SK-N-SH (cell line): ENCODE measurements around the gene CLRN3. TPM values are rescaled to one million over a fixed set of nuclear protein-coding genes. Genes with fewer than 3 reads are reported as not detected.

Source experiments
- CTCF ChIA-PET: fragments of 300-600, 350-600 bp; formaldehyde crosslinking; extraction: SDS; loops from one replicate; lab custom pipeline; 2021; lab: Yijun Ruan, JAX
- POLR2A ChIA-PET: fragments of 350-600 bp; sonication (Branson Sonifier 250); formaldehyde crosslinking; extraction: SDS; loops from one replicate; lab custom pipeline; 2020; ENCODE audit warnings: antibody characterized with exemption, inconsistent platforms; lab: Yijun Ruan, JAX
- DNase-seq: peaks from one replicate; pipeline ENCODE4 v3.0.0; 2012
- H2AFZ ChIP-seq: fragments of 200-600 bp; sonication (generic); 2 replicates; pipeline ENCODE4 v1.8.1; 2016; ENCODE audit warnings: antibody characterized with exemption, mild to moderate bottlenecking, low read depth
- H3F3A ChIP-seq: fragments of 200-600 bp; sonication (generic); replicated peaks from 2 replicates; pipeline ENCODE3; 2016; ENCODE audit warnings: antibody characterized with exemption, mild to moderate bottlenecking; ENCODE audit not compliant: insufficient read depth
- H3K27ac ChIP-seq, 2 experiments: fragments of 200-500 bp in 1 of 2; fragments of 200-600 bp in 1 of 2; sonication (Bioruptor generic) in 1 of 2; sonication (generic), shearing (Covaris generic) in 1 of 2; 2 replicates each; pipeline versions ENCODE4 v1.5.1 to v1.6.1; 2014 to 2016; ENCODE audit warnings: low read depth in 2 of 2, inconsistent platforms in 1 of 2, low read length in 1 of 2, mild to moderate bottlenecking in 1 of 2, mixed read lengths in 1 of 2
- H3K27me3 ChIP-seq: fragments of 200-600 bp; sonication (generic), shearing (Covaris generic); 2 replicates; pipeline ENCODE4 v1.6.1; 2016; ENCODE audit warnings: mixed run types; ENCODE audit not compliant: insufficient read depth
- H3K36me3 ChIP-seq, 2 experiments: fragments of 200-500 bp in 1 of 2; fragments of 200-600 bp in 1 of 2; sonication (Bioruptor generic) in 1 of 2; sonication (generic) in 1 of 2; replicated peaks in 1 of 2; 2 replicates each; pipeline versions ENCODE3 to v1.5.1; 2014 to 2016; ENCODE audit warnings: low read length in 1 of 2, mild to moderate bottlenecking in 1 of 2; ENCODE audit not compliant: insufficient read depth in 2 of 2, control insufficient read depth in 1 of 2
- H3K4me1 ChIP-seq, 2 experiments: fragments of 200-500 bp in 1 of 2; fragments of 200-600 bp in 1 of 2; sonication (Bioruptor generic) in 1 of 2; sonication (generic), shearing (Covaris generic) in 1 of 2; 2 replicates each; pipeline versions ENCODE4 v1.5.1 to v1.6.1; 2014 to 2016; ENCODE audit warnings: low read depth in 1 of 2, low read length in 1 of 2, mixed run types in 1 of 2; ENCODE audit not compliant: insufficient read depth in 2 of 2, control insufficient read depth in 1 of 2
- H3K4me2 ChIP-seq: fragments of 200-600 bp; sonication (generic), shearing (Covaris generic); 2 replicates; pipeline ENCODE4 v1.6.1; 2017; ENCODE audit warnings: mixed run types
- H3K4me3 ChIP-seq, 2 experiments: fragments of 200-500 bp in 1 of 2; fragments of 200-600 bp in 1 of 2; sonication (Bioruptor generic) in 1 of 2; sonication (generic), shearing (Covaris generic) in 1 of 2; 2 replicates each; pipeline versions ENCODE4 v1.5.1 to v1.8.1; 2014 to 2016; ENCODE audit warnings: low read depth in 2 of 2, inconsistent platforms in 1 of 2, low read length in 1 of 2, mild to moderate bottlenecking in 1 of 2, mixed read lengths in 1 of 2, moderate library complexity in 1 of 2
- H3K79me2 ChIP-seq: fragments of 200-600 bp; sonication (generic); 2 replicates; pipeline ENCODE4 v1.8.1; 2017; ENCODE audit warnings: mild to moderate bottlenecking; ENCODE audit not compliant: insufficient read depth
- H3K9ac ChIP-seq: fragments of 200-600 bp; sonication (generic); 2 replicates; pipeline ENCODE4 v1.6.1; 2017; ENCODE audit warnings: mixed run types
- H3K9me2 ChIP-seq: fragments of 200-600 bp; sonication (generic); 2 replicates; pipeline ENCODE4 v1.6.1; 2017; ENCODE audit warnings: mixed run types
- H3K9me3 ChIP-seq: fragments of 200-600 bp; sonication (generic); 2 replicates; pipeline ENCODE4 v1.6.1; 2017; ENCODE audit warnings: mixed run types, mild to moderate bottlenecking, moderate library complexity
- H4K20me1 ChIP-seq: fragments of 200-600 bp; sonication (generic); 2 replicates; pipeline ENCODE4 v1.6.1; 2017; ENCODE audit warnings: mild to moderate bottlenecking, mixed run types; ENCODE audit not compliant: insufficient read depth
- EZH2phosphoT487 ChIP-seq: fragments of 200-600 bp; sonication (generic); IDR thresholded peaks from 2 replicates; pipeline ENCODE4 v1.6.1; 2017; ENCODE audit warnings: low read depth, mixed run types, mild to moderate bottlenecking, antibody characterized with exemption, moderate library complexity, borderline replicate concordance
- FOSL2 ChIP-seq: IDR thresholded peaks from 2 replicates; pipeline ENCODE4 v1.4.0; 2012; ENCODE audit warnings: low read depth, mild to moderate bottlenecking, moderate library complexity, borderline replicate concordance
- FOXJ3 ChIP-seq: sonication (generic); formaldehyde crosslinking; IDR thresholded peaks from 2 replicates; pipeline ENCODE4 v1.5.1; 2020; ENCODE audit warnings: mild to moderate bottlenecking, missing genetic modification reagents
- IRF3 ChIP-seq: fragments of 150-350 bp; IDR thresholded peaks from 2 replicates; pipeline ENCODE4 v1.6.1; 2016; ENCODE audit warnings: mild to moderate bottlenecking, low read depth, low read length
- JUND ChIP-seq: IDR thresholded peaks from 2 replicates; pipeline ENCODE4 v1.4.0; 2012
- MAX ChIP-seq: IDR thresholded peaks from 2 replicates; pipeline ENCODE4 v1.4.0; 2012; ENCODE audit warnings: low read depth
- MXI1 ChIP-seq: IDR thresholded peaks from 2 replicates; pipeline ENCODE4 v1.6.1; 2012; ENCODE audit warnings: mild to moderate bottlenecking, low read depth, low read length, improper control_type of control experiment
- POLR2AphosphoS5 ChIP-seq: IDR thresholded peaks from 2 replicates; pipeline ENCODE4 v1.6.1; 2012; ENCODE audit warnings: low read depth, low read length
- RCOR1 ChIP-seq: fragments of 150-350 bp; IDR thresholded peaks from 2 replicates; pipeline ENCODE4 v1.6.1; 2017; ENCODE audit warnings: antibody characterized with exemption, low read length
- SIN3A ChIP-seq: IDR thresholded peaks from 2 replicates; pipeline ENCODE4 v1.6.1; 2012; ENCODE audit warnings: low read depth, mild to moderate bottlenecking, low read length, moderate library complexity, borderline replicate concordance
- TEAD4 ChIP-seq: IDR thresholded peaks from 2 replicates; pipeline ENCODE4 v1.4.0; 2012; ENCODE audit warnings: mild to moderate bottlenecking, borderline replicate concordance; ENCODE audit not compliant: insufficient read depth
- ZBTB33 ChIP-seq: IDR thresholded peaks from 2 replicates; pipeline ENCODE4 v1.4.0; 2012; ENCODE audit warnings: low read depth, borderline replicate concordance
- WGBS: methylation state at CpG from one replicate; pipeline ENCODE4 v1.1.6; 2017; ENCODE audit warnings: low lambda C conversion rate; 5-methylcytosine and 5-hydroxymethylcytosine counted together
- polyA plus RNA-seq, 3 experiments: library from polyadenylated mRNA; depleted of rRNA; stranded (reverse); fragments of >200 nt; gene quantifications; 2 replicates each; pipeline ENCODE4 v1.2.3, GENCODE V29; 2012

CLRN3 gene
- polyA plus RNA-seq, 1 of the 3 experiments (the other 2 are of a cell fraction), result 0.25 TPM

GRCh38 chr10:127911867-127912257 is 19.1 kb upstream of the CLRN3 start:
- no peaks in the 10 kb centered on the region for H3K9me3 ChIP-seq
- H2AFZ ChIP-seq, result no peak overlapping the region
- no peaks in the 10 kb centered on the region; the same call in 1 of the 2 replicates for H3K79me2 ChIP-seq
- H3K4me3 ChIP-seq, result no peak overlapping the region
- CTCF ChIA-PET, result interaction anchor here (1.7 to 13.6 kb wide), 2 partner anchors 99 to 160 kb away, joined by 4 to 389 read pairs; no protein-coding TSS in a partner anchor
- no peak for DNase-seq
- peaks cover 0 to 19% of the 10 kb centered on the region in 2 experiments; a peak in 2 of 4 replicates for H3K4me1 ChIP-seq
- no peaks in the 10 kb centered on the region for H3K27me3 ChIP-seq
- H3K36me3 ChIP-seq, result no peaks in the 10 kb centered on the region
- H3K4me2 ChIP-seq, result no peak overlapping the region
- TF ChIP-seq JUND (no peak), MXI1 (no peak), EZH2phosphoT487 (no peak), IRF3 (no peak), TEAD4 (no peak), FOSL2 (no peak), POLR2AphosphoS5 (no peak), RCOR1 (no peak), ZBTB33 (no peak), SIN3A (no peak)
- H3K9ac ChIP-seq, result no peak overlapping the region
- POLR2A ChIA-PET, result no interaction called here
- 85% methylated on average over 3 of the region's 4 CpGs for WGBS
- H3F3A ChIP-seq, result peaks cover 4% of the 10 kb centered on the region
- no peaks in the 10 kb centered on the region for H4K20me1 ChIP-seq
- no peaks in the 10 kb centered on the region for H3K9me2 ChIP-seq
- no peak overlapping the region for H3K27ac ChIP-seq

DNA sequence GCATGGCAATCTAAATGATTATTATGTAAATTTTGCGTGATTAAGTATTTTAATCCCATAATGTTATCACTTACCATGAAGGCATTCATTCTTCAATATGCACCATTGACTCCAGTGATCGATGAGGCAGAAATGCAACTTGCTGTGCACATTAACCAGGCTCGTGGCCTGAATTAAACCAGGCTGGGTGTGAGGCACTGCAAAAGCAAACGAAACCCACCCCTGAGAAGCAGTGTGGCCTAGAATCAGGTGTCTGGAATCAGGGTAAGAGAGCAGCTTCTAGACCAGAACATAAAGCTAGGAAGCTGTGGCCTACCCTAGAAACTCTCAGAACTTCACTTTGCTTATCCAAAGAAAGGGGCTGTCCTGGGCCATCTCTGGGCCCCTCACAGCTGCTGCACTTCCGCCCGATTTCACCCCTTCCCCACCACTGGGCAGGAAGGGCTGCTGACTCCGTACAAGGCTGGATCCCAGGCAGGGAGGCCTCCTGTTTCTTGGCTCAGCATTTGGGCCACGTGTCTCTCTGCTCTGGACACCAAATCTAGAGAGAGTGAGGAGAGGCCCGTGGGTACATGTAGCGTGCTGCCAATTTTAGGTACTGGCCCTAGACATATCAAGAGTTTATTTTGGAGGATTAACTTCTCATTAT is 18.6 kb upstream of the CLRN3 start:
- no peak overlapping the region for H3K27ac ChIP-seq
- H2AFZ ChIP-seq, result no peak overlapping the region
- H3K4me1 ChIP-seq, result peaks cover 0 to 21% of the 10 kb centered on the region in 2 experiments; a peak in 2 of 4 replicates
- no peak overlapping the region for H3K9ac ChIP-seq
- H3K36me3 ChIP-seq, result no peaks in the 10 kb centered on the region
- H3K27me3 ChIP-seq, result no peaks in the 10 kb centered on the region
- no peaks in the 10 kb centered on the region; the same call in 1 of the 2 replicates for H3K79me2 ChIP-seq
- 82% methylated on average over 9 of the region's 10 CpGs for WGBS
- DNase-seq, result peak; percentile 4
- H3F3A ChIP-seq, result peaks cover 4% of the 10 kb centered on the region
- no peaks in the 10 kb centered on the region for H4K20me1 ChIP-seq
- ChIA-PET POLR2A (no interaction called here), CTCF (interaction anchor here (1.7 to 13.6 kb wide), 2 partner anchors 99 to 161 kb away, joined by 4 to 389 read pairs; no protein-coding TSS in a partner anchor)
- no peak for TF ChIP-seq MAX
- TF ChIP-seq FOXJ3 (CRISPR knock-in tag), result no peak
- no peaks in the 10 kb centered on the region for H3K9me3 ChIP-seq
- H3K4me3 ChIP-seq, result no peak overlapping the region
- H3K4me2 ChIP-seq, result no peak overlapping the region
- no peaks in the 10 kb centered on the region for H3K9me2 ChIP-seq
